Stimulated activated CD4-positive, alpha-beta T cell treated with anti-CD3 and anti-CD28 coated beads, Interleukin-4, amount 100 ng/mL, for 4 hours (primary cell): ENCODE measurements around the gene B3GNT2.
A peak's percentile ranks its signal among the peaks of the same experiment; 100 is the strongest.
"Not testable (repeated sequence)": the region's sequence is repeated elsewhere in the genome, so short reads cannot be mapped to it uniquely, and the experiment has no call there.

Experiments used
- DNase-seq, 2 experiments: peaks; one replicate each; pipeline ENCODE4 v3.0.0-alpha.2; 2020

B3GNT2 gene, protein sequence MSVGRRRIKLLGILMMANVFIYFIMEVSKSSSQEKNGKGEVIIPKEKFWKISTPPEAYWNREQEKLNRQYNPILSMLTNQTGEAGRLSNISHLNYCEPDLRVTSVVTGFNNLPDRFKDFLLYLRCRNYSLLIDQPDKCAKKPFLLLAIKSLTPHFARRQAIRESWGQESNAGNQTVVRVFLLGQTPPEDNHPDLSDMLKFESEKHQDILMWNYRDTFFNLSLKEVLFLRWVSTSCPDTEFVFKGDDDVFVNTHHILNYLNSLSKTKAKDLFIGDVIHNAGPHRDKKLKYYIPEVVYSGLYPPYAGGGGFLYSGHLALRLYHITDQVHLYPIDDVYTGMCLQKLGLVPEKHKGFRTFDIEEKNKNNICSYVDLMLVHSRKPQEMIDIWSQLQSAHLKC

DNA sequence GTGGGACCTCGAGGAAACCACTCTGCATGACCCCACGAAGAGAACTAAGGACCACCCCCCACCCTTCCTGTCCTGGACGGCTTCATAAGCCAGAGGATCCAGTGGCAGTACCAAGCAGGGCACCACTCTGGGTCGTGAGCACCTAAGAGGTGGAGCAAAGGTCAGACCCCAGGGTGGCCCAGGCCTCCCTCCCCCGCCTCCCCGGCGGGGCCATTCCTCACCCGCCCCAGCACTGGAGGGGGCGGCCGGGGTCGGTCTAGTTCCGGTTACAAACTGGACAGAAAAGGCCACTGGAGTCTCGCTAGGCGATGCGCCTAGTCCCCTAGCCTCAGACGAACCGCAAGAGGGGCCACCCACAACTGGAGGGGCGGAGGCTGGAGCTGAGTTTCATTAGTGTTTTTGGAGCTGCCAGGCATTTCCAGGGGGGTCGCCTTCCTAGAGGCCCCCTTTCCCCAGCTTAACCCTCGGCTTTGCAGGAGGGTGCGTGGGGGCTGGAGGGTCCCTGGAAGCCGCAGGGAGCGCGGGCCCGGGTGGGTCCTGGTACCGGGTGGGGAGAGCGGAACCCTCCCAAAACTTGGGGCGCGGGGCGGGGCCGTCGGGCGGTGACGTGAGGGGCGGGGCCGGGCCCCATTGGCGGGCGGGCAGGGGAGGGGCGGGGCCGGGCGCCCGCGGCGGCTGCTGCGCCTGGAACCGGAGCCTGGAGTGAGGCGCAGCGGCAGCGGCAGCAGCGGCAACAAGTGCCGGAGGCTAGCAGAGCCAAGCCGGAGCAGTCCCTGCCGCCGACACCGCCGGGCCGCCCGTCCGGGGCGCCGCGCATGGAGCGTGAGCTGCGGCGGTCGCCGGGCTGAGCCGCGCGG, at the start of gene B3GNT2:
Gene B3GNT2, plus strand, starts transcription at position 695 of the 857 bp plus-strand sequence. CDS start 26,106 bp downstream, outside the sequence.
- peak; percentile 75 to 86 for DNase-seq

DNA sequence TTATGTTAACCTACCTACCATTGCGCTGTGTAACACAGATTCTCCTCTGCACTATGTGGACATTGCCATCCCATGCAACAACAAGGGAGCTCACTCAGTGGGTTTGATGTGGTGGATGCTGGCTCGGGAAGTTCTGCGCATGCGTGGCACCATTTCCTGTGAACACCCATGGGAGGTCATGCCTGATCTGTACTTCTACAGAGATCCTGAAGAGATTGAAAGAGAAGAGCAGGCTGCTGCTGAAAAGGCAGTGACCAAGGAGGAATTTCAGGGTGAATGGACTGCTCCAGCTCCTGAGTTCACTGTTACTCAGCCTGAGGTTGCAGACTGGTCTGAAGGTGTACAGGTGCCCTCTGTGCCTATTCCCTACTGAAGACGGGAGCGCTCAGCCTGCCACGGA, 49.1 kb upstream of the B3GNT2 start:
- DNase-seq: peak in 1 of 2 experiments; percentile 17

DNA sequence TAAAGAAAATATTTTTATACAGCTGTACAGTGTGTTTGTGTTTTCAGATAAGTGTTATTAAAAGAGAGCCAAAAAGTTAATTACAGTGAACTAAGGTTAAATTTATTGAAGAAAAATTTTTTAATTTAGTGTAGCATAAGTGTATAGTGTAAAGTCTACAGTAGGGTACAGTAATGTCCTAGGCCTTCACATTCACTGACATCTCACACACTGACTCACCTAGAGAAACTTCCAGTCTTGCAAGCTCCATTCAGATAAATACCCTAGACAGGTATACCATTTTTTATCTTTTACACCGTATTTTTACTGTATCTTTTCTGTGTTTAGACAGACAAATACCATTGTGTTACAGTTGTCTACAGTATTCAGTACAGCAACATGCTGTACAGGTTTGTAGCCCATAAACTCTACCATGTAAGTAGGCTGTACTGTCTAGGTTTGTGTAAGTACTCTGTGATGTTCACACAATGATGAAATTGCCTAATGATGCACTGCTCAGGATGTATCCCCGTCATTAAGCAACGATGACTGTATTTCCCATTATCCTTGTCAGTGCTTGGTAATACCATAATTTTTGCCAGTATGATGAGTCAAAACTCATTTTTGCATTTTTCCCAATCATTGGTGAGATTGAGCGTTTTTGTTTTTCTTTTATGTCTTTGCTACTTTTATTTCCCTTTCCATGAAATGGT, 48.2 kb upstream of the B3GNT2 start:
- DNase-seq: no peak

DNA sequence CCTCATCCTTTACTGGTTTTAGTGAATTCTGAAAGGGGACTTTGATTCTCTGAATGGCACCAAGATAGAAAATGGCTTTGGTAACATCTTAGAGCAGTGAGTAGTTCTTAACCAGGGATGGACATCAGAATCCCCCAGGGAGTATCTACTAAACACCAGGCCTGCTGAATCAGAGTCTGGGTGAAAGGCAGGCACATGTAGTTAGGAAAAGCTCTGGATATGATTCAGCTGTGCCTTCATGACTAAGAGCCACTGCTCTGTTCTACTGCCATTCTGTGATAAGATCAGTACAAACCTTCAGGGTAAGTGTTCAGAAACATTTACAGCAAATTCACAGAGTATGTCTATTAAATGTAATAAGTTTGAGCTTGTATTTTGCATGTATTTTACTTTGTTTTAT, 46.2 kb upstream of the B3GNT2 start:
- no peak for DNase-seq

DNA sequence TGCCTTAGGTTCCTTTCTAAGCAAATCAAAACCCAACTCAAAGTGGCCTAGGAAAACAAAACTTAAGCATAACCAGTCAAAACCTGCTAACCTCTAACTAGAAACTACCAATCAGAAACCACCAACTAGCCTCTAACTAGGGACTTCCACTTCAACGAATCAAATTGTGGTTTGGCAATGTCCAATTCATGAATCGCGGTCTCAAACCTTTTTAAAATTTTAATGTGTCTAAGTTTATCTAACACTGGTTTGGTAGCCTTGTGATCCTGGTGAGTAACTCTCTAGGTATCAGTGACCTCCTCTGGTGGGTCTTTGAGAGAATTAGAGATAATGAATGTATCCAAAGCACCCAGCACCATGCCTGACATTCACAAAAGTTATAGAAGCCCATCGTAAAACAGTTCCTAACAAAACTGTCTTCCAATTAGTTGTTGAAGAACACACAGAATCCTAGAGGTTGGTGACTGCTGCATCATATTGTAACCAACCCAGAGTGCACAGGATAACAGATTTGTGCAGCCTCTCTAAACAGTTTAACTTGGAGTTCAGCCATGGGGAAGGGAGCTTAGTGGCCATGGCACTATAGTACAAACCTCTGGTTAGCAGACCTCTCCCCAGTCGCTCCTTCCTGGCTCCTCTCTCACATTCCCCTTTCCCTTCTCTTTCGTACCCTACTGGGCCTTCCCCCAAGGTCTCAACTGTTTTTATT, 45.2 kb upstream of the B3GNT2 start:
- no peak for DNase-seq

DNA sequence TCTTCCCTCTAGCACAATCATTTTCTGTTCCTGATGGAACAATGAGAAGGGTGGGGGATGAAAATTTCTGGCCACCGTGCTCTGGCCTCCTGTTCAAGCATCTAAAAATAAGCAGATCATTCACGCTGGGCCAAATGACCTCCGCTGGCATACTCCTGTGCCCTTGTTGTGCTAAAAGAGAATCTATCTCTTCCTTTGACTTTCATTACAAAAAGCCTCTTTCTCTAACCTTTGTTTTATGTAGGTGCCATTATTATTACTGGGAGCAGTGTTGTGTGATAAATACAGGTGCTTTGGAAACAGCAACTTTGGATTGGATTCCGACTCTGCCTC, 44.6 kb upstream of the B3GNT2 start:
- no peak for DNase-seq

DNA sequence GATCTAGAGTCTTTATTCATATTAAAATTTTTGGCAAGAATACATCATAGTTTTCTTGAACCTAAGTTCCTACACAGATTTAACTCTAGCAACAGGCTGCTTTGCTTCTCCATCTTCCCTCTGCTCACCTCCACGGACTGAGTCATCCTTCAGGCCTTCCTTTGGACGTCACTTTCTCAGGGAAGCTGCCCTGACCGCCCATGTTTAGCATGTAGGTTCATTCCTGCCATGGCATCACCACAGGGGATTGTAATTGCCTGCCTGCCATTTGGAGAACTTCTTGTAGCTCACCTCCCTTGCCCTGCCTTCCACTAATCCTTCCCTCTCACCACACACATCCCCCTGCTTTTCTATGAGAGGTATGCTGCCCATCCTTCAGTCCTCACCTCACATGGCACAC, 43.9 kb upstream of the B3GNT2 start:
- no peak for DNase-seq

DNA sequence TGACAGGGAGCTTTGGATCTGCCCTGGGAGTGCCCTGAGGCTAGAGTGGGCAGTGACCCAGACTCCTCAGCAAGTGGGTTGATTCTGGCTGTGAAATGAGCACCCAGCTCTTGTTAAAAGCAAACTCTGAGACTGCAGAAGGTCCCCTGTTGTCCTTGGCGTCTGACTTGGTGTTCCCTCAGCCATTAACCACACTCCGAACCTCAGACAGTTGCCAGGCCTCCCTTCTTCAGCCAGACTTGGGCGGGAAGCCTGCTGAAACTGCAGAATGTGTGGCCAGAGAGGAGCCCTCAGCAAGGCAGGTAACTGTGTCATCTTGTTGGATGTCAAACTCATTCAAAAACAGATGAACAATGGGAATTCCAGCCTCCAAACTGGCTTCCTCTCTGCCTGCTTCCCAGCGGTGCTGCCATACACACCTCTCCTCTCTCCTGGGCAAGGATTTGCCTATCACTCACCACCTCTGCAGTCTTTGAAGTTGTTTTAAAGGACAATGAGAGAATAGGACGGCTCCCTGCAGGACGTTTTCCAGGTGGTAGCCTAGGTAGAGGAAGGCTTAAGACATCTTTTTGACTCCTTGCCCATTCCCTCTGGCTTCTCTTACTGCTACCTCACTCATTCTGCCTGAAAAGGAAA, 38.9 kb upstream of the B3GNT2 start:
- no peak for DNase-seq

DNA sequence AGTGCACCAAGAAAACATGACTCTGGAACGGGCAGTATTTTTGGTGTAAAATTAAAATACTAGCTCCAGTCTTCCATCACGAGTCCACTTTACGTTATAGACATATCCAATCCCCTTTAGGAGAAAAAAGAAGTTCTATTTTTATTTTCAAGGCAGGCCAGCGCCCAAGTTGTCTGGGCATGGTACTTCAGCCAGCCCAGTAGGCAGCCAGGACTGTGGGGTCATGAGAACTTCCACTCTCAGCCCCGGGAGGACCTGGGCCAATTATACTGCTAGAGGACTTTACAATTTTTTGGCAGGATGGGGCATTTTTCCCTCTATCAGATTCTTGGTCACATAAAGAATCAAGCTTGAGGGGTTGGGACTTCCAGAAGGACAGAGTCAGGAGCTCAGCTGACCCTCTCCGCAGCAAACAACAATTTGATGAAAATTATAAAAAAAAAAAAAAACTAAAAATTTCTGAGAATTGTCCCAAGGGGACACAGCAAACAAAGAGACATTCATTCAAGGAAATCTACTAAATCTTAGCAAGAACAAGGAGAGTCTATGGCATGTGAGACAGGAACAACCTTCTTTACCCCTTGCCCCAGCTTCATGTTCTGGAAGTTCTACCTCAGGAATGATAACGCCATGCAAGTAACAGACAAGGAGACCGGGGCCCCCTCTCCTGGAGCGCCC, 37.3 kb upstream of the B3GNT2 start:
- no peak for DNase-seq

DNA sequence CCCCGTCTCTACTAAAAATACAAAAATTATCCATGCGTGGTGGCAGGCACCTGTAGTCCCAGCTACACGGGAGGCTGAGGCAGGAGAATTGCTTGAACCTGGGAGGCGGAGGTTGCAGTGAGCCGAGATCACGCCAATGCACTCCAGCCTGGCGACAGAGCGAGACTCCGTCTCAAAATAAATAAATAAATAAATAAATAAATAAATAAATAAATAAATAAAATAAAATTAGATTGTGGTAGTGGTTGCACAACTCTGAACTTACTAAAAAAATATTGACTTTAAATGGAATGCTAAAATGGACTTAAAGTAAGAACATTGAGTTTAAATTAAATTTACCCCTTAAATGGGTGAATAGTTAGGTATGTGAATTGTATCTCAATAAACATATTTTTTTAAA, 35.2 kb upstream of the B3GNT2 start:
- not testable (repeated sequence) for DNase-seq

DNA sequence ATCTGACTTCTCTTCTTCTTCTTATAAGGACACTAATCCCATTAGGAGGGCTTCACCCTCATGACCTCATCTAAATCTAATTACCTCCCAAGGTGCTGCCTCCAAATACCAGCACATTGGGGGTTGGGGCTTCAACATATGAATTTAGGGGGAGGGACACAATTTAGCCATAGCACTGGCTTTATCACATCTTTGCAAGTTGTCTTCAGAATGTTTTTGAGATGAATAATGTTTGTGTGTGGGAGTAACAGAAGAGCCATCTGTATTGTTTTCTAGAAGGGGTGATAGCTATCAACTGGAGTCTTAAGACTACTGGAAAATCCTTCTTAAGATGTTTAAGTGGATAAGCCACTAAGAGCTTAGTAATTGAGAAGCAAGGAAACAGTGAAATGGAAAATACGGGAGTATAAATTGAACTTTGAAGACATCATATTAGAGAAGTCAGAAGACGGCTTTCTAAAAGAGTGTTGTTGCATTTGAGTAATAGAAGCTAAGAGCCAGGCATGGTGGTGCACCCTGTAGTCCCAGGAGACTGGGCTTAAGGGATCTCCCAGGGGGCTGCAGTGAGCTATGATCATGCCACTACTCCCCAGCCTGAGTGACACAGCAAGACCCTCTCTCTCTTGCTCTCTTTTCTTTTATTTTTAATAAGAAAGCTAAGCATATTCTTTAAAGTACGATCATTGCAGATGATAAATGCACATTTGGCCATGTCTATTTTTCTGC, 32.6 kb upstream of the B3GNT2 start:
- DNase-seq: no peak

DNA sequence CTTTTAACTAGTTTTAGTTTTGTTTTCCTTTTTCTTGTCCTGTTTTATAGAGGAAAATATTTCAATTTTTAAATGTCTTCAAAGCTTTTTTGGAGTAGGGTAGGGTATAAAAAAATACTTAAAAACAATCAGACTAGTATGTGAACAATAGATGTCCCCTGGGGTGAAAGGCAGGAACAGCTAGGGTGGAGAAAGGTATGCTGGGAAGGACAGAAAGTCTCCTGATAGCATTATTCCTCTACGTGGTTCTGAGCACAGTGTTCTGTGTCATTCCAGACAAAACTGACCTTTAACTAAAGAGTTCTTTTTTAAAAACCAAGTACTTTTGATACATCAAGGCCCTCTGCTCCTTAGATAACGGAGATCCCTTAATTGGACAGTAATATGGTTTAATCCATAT, 32.1 kb upstream of the B3GNT2 start:
- DNase-seq: no peak

DNA sequence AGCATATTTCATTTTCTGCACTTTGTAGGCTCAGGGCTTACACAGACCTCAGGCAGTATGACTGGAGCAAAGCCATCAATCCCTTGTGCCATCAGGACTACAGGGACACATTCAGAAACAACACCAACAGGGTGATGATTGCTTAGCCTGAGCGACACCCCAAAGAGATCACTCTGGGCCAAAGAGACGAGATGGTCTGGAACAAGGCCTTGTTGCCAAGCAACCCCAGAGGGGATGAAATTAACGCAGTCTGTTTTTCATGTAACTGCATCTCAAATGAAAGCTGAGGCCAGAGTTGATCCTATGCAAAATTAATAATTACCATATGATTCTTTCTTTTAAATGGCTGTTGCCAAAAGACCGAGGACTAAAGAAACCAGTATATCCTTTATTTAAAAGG, 20.2 kb upstream of the B3GNT2 start:
- no peak for DNase-seq

DNA sequence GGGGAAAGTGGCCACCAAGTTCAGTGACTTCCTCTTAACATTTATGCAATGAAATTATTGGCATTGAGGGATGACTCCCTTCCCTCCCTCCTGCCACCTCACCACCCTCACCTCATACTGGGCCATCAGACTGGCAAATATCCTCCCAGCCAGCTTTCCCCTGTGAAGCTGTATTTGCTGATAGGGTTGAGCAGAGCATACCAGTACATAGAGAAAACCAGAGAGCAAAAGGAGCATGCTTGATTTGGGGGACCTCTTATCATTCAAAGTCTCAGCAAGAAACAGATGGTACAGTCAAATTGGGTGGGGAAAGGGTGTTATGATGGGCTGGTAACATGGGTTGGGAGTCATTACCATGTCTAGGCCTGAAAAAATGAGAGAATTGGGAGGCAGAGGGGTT, 19.1 kb upstream of the B3GNT2 start:
- DNase-seq: no peak

DNA sequence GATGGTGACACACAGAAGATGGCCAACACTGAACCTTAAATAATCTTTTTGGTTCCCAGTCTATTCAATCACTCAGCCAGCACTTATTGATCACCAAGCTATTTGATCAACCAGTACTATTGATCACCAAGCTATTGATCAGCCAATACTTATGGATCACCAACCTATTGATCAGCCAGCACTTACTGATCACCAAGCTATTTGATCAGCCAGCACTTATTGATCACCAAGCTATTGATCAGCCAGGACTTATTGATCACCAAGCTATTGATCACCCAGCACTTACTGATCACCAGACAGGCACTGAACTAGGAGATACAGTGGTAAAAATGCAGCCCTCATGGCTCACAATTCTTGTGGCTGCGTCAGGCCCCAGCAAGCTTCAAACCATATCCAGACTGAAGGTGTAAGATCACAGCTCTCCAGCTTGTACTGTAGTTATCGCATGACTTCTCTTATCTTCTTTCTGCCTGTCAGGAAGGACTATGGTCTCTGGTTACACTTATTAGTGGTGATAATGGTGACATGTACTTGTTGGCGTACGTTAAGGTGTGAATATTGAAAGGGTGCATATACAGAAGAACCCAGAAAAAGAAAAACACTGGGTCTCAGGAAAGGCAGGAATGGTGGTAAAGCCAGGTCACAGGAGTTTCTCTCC, 18.4 kb upstream of the B3GNT2 start:
- no peak for DNase-seq

DNA sequence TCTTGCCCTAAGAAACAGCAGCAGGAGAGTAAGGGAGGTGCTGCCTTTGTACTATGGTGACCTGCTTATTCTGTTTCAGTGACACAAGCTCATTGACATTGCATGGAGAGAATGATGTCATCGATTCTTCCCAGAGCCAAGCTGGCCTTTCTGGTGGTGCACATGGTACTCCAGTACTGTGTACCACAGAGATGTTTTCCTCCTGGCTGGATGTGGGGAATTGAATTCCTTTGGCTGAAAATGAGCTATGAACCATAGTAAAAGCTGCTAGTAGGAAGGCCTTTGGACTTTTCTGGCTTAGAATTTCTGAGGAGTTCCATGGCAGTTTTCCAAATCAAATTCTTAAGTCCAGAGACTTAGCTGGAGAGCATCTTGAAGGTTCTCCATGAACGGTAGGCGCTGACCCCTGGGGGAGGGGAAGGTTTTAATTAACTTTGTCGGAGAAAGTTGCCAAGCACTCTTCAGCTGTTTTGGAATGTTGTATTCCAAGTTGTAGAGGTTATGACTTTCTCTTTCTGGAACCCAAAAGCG, 17.1 kb upstream of the B3GNT2 start:
- DNase-seq: no peak

DNA sequence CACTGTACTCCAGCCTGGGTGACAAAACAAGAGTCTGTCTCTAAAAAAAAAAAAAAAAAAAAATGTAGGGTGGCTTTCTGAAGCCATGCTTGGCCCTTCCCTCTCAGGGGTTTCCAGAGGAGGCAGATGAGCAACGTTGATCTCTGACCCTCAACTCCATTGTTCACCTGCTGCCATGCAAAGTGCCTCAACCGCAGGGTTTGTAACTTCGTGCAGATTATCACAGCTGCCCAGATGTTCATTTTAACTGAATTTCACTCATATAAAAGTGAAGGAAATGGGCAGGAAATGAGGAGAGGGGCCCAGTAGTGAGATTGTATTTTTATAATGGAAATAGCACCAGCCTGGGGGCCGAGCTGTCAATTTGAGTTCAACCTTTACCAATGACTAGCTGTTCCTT, 14.9 kb upstream of the B3GNT2 start:
- DNase-seq: no peak

DNA sequence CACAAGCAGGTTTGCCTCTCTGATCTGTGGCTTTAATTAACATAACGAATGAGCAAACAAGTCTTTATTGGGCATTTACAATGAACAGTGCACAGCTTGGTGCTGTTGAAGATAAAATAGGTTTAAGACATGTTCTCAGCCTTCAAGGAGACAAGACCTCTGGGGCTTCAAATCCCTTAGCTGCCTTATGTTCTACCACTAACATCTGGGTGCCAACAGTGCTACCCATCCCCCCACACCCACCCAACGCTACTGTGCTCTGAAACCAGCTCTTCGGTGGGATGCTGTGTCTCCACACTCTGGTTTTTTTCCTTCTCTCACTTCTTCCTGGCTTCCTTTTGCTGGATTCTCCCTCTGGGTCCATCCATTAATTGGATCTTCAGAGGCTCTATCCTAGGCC, 14.1 kb upstream of the B3GNT2 start:
- DNase-seq: no peak

DNA sequence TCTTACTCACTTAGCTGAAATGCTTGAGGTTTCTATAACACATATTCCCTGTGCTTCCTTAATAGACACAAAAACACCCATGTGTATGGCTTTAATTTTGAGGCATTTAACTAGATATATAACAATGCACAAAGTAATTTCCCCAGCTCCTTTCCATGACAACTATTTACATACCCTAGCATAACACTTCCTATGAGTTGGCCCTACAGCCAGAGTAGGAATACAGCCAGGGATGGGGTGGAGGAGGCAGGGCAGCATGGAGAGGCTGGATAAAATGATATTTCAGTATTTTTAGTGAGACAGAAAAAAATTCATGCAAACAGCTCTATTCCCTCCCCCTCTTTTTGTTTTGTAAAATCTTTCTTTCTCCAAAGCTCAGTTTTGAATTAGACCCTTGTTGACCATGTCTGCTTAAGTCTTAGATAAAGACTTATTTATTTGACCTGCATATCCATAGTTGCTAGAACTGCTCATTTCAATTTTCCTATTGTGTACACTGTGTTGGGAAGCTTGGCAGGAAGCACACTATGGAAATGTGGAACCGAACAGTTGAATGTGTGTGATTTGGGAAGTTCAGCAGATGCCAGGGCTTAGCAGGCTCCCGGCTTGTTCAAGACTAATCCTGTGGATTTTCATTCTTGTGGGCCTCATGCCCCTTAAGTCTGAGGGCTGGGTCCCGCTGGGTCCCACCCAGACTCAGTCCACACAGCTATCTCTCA, 11.2 kb upstream of the B3GNT2 start:
- no peak for DNase-seq
